HG02642 (cell line): ENCODE results near the gene KIF1A.
"Not testable (repeated sequence)": the region's sequence is repeated elsewhere in the genome, so short reads cannot be mapped to it uniquely, and the experiment has no call there.

Experiments used
- ATAC-seq: cut with Tn5 transposase; IDR thresholded peaks from one replicate; pipeline ENCODE4 v1.9.1; 2021; ENCODE audit warnings: mild to moderate bottlenecking; ENCODE audit not compliant: unreplicated experiment, poor library complexity

KIF1A gene

DNA sequence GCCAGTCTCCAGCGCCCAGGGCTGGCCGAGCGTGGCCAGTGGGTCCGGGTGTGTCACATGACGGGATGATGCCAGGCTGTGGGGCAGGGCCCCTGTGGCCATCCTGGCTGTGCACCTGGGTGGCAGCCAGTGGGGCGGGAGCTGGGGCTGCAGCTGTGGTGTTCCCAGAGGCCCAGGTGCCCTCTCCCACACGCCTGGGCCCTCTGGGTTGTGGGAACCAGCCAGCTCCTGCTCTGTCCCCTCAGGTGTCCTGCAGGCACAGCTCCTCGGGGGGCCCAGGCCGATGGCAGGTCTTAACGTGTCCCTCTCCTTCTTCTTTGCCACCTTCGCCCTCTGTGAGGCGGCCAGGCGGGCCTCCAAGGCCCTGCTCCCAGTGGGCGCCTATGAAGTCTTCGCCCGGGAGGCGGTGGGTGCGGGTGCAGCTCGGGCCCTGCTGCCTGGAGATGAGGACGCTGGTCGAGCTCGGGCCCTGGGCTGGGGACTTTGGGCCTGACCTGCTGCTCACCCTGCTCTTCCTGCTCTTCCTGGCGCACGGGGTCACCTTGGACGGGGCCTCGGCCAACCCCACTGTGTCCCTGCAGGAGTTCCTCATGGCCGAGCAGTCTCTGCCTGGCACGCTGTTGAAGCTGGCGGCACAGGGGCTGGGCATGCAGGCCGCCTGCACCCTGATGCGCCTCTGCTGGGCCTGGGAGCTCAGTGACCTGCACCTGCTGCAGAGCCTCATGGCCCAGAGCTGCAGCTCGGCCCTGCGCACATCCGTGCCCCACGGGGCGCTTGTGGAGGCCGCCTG is 128.2 kb downstream of the KIF1A start, which contains the start of gene AQP12A:
Gene AQP12A (plus strand): TSS at position 236 of the 790 bp plus-strand sequence. CDS start 48 bp downstream, at position 284.
- not testable (repeated sequence) for ATAC-seq

GRCh38 chr2:240691075-240691427 is 129.0 kb downstream of the KIF1A start:
- ATAC-seq, result not testable (repeated sequence)

GRCh38 chr2:240690421-240691074 is 129.5 kb downstream of the KIF1A start:
- not testable (repeated sequence) for ATAC-seq

DNA sequence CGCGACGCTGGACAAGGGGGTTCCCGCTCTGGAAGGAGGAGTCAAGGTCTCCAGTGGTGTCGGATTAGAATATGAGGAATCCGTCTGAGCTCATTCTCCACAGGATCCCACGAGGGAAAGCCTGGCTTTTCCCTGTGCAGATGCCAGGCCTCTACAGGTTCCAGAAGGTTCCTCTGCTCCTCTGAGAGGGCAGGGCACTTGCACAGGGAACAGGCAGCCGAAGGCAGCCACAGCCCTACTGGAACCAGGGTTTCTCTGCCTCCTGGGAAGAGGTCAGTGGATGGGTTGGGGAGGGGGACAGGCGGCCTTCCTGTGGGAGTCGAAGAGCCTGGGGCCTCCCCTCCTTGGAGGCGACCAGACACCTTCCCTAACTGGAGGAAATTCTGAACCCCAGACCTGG is 130.0 kb downstream of the KIF1A start:
- ATAC-seq, result no peak

- ATAC-seq, result no peak
These were observed 131.5 kb downstream of the KIF1A start for GRCh38 chr2:240688553-240688919.

DNA sequence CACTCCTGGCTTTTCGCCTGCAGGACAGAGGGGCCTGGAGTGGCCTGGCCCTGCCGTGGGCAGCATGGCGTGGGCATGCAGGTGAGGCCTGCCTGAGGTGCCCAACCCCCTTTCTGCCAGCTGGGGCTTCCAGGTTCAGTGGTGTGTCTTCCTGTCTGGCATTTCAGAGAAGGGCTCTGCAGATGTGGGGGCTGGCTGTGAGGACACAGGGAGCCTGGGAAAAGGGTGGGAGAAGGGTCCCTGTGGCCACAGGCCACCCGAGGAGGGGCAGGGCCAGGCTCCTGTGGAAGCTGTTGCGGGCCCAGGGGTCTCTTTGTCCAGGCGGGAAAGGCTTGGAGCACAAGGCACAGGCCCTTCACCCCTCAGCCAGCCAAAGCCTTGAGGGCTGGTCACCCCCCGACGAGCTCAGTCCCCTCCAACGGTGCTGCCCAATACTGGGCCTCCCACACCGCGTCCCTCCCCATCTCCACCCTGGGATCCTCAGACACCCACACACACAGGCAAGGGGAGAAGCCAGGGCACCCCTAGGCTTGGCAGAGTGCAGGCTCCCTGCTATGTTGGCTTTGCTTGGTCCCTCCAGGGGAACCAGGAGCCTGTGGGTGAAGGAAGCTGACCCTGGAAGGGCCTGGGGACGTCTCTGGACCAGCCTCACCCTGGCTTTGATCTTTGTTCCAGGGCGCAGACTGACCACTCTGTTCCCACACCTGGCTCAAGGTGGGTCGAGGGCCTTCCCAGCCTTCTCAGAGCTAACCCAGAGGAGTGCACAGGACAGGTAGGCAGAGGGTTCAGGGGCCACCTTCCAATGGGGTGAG is 132.1 kb downstream of the KIF1A start:
- no peak for ATAC-seq

DNA sequence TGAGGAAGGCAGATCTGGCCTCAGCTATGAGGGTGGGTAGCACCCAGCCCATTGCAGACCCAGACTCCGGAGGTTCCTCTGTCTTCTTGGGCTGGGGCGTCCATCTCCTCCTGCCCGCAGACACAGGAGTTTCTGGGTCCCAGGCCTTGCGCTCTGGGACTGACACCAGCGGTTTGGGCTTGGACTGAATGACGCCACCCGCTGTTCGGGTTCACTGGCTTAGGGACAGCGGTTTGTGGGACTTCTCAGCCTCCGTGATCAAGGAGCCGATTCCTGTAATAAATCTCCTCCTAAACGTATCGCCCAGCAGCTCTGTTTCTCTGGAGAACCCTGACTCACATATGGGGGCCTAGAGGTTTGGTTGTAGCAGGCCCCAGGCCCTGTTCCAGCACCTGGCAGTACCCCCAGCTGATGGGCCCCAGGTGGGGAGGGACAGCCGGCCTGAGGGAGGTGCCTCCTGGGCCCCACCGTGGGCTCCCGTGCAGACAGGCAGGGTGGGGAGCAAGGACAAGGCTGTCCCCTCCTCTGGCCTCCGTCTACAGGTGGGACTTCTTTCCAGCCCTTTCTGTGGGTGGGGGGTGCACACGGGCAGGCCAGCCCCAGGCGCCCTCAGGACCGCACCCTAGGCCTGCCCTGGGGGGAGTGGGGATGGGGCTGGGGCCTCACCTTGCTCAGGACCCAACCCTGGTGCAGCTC is 132.8 kb downstream of the KIF1A start:
- no peak for ATAC-seq

DNA sequence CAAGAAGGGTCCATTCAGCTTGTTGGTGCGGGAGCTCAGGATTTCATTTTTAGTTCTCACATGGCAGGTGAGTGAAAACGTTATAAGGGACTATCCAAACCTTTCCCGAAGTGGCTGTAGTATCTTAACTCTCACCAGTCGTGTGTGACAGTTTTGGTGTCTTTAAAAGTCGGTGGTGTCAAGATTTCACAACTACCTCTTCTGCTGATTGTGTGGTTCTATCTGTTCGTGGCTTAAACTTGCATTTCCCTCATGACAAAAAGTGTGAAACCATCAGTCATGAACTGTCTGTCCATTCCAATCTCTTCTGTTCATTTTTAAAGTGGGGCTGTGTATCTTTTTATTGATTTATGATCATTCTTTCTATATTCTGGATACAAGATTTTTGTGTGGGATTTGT is 133.6 kb downstream of the KIF1A start:
- no peak for ATAC-seq

- ATAC-seq, result no peak
These were observed 134.1 kb downstream of the KIF1A start for GRCh38 chr2:240685771-240686371.

DNA sequence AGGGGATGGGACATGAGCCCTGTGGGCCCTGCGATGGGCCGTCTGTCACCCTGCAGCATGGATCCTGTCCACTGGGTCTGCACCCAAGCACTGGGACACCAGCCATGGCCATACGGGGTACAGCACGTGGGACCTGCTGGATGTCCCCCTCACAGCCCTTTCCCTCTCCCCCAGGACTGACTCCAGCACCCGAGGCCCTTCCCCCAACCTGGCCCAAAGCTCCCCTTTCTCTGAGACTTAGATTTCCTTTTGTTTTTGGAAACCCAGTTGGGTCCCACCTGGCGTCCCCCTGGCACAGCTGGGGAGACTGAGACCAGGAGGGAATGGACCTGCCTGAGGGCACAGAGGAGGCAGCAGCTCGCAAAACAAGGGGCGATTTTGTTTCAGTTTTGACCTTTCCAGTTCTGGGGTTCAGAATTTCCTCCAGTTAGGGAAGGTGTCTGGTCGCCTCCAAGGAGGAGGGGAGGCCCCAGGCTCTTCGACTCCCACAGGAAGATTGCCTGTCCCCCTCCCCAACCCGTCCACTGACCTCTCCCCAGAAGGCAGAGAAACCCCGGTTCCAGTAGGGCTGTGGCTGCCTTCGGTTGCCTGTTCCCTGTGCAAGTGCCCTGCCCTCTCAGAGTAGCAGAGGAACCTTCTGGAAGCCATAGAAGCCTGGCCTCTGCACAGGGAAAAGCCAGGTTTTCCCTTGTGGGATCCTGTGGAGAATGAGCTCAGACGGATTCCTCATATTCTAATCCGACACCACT is 135.9 kb downstream of the KIF1A start:
- ATAC-seq, result not testable (repeated sequence)

GRCh38 chr2:240683329-240683979 is 136.6 kb downstream of the KIF1A start:
- ATAC-seq, result not testable (repeated sequence)

DNA sequence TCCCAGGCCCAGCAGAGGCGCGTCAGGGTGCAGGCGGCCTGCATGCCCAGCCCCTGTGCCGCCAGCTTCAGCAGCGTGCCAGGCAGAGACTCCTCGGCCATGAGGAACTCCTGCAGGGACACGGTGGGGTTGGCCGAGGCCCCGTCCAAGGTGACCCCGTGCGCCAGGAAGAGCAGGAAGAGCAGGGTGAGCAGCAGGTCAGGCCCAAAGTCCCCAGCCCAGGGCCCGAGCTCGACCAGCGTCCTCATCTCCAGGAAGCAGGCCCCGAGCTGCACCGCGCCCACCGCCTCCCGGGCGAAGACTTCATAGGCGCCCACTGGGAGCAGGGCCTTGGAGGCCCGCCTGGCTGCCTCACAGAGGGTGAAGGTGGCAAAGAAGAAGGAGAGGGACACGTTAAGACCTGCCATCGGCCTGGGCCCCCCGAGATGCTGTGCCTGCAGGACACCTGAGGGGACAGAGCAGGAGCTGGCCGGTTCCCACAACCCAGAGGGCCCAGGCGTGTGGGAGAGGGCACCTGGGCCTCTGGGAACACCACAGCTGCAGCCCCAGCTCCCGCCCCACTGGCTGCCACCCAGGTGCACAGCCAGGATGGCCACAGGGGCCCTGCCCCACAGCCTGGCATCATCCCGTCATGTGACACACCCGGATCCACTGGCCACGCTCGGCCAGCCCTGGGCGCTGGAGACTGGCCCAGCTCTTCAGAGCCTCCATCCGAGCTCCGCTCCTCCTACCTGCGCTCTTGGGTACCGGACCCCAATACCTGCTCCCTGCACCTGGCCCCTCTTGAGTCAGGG is 137.4 kb downstream of the KIF1A start, which contains the start of gene AQP12B:
Gene AQP12B (minus strand): TSS at position 455 of the 794 bp plus-strand sequence. CDS start 48 bp downstream, at position 407.
- not testable (repeated sequence) for ATAC-seq

- not testable (repeated sequence) for ATAC-seq
These were observed 139.8 kb downstream of the KIF1A start for GRCh38 chr2:240680185-240680584.

DNA sequence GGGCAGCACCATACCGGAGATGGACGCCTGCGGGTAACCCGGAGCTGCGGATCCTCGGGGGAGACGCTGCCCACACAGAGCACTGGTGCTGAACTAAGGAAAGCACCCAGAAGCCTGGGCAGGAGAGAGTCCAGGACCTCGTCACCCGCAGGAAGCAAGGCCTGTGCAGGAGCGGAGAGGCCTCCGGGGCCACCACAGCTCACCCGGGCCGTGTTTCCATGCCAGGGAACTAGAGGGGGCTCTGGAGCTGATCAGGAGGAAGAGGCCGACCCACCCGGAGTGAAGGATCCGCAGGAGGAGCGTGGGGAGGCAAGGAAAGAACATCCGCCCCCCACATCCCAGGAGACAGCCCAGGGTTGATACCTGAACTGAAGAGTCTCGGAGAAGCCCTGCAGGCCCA is 141.1 kb downstream of the KIF1A start:
- ATAC-seq, result not testable (repeated sequence)

DNA sequence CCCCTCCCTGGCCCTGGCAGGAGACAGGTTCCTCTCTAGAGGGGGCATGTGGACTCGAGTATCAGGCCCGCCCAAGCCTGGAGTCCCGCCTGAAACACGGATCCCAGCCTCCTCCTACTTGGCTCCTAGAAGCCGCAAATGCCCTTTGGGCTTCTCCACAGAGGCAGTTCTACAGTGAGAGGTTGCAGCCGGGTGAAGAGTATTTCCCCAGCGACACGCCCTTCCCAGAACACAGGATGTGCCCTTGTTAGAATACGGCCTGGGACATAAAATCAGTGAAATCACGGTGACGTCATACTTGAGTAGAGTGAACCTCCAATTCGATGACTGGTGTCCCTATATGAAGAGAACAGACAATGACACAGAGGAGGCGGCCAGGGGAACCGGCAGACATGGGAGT is 142.0 kb downstream of the KIF1A start:
- ATAC-seq, result not testable (repeated sequence)

DNA sequence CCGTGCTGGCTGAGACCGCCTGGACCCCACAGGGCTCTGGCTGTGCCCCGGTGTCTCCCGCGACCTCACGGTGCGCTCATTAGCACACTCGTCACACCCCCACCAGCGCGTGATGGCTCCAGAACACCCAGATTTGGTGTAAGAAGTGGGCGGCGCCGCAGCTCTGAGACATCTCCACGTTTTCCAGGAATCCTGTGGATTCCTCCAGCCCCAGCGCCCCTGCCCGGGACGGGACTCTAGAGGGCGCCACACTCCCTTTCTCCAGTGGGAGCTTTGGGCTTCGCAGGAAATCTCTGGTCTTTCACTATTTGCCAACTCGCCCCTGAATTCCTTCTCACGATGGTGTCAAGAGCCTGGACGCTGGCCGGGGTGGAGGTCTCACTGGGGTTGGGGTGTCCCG is 144.7 kb downstream of the KIF1A start:
- ATAC-seq, result not testable (repeated sequence)

DNA sequence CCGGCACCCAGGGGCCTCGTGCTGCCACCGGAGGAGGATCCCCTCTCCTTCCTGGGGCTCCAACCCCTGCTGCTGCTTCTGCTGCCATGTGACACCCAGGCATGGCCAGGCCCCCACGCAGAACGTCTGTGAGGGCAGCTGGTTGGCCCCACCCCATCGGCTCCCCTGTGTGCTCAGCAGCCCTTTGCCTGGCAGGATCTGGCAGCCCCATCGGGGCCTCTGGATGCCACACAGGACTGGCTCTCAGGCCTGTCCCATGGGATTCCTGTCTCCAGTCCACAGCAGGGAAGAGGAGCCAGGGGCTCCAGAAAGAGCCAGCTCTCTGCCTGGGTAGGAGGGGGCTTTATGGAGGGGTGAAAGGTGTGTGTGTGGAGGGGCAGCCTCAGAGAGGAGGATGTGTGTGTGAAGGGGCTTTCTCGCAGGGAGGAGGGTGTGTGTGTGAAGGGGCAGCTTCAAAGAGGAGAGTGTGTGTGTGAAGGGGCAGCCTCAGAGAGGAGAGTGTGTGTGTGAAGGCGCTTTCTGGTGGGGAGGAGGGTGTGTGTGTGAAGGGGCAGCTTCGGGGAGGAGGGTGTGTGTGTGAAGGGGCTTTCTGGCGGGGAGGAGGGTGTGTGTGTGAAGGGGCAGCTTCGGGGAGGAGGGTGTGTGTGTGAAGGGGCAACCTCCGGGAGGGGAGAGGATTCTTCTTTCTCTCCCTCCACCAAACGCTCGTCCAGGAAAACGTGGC is 145.4 kb downstream of the KIF1A start:
- not testable (repeated sequence) for ATAC-seq
